ENCODE measurements around the gene COMMD4.
"Not testable (repeated sequence)": the region's sequence is repeated elsewhere in the genome, so short reads cannot be mapped to it uniquely, and the experiment has no call there.

The COMMD4 gene

DNA sequence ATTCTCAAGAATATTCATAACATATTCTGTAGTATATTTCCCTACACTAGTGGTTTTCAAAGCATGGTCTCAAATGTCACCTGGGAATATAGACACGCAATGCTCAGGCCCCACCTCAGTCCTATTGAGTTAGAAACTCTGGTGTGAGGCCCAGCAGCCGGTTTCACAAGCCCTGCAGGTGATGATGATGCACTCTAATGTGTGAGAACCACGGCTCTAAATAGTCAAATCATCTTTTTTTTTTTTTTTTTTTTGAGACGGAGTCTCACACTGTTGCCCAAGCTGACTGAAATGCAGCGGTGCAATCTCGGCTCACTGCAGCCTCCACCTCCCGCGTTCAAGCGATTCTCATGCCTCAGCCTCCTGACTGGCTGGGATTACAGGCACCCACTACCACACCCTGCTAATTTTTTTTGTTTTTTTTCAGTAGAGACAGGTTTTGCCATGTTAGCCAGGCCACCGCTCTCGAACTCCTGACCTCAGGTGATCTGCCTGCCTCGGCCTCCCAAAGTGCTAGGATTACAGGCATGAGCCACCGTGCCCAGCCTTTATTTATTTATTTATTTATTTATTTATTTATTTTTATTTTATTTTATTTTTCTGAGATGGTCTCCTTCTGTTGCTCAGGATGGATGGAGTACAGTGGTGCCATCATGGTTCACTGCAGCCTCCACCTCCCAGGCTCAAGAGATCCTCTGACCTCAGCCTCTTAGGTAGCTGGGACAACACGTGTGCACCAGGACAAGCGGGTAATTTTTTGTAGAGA is 2.0 kb upstream of the COMMD4 start:
- not testable (repeated sequence) for DNase-seq

GRCh38 chr15:75335313-75335704 is 554 bp upstream of the COMMD4 start:
- DNase-seq, result no peak

DNA sequence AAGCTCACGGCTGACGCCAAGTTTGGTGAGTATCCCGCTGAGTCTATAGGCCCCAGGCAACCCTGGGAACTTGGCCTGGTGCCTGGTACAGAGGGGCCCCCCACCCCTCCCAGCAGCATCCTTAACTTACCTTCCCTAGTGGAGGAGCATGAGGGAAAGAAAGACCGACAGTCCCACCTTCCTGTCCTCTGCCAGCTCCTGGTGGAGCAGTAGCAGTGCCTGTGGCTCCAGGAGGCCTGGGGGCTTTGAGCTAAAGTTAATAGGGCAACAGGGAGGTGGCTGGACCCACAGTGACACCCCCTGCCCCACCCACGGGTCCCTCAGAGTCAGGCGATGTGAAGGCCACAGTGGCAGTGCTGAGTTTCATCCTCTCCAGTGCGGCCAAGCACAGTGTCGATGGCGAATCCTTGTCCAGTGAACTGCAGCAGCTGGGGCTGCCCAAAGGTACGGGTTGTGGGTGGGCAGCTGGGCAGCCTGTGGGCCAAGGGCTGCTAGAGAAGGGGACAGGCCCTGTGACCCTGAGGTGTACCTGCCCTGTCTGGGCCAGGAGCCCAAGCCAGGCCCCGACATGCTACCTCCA is 2.9 kb downstream of the COMMD4 start:
- no peak for DNase-seq

GRCh38 chr15:75339531-75340240 is 3.8 kb downstream of the COMMD4 start:
- DNase-seq, result no peak

- DNase-seq, result no peak
Observed at GRCh38 chr15:75342221-75342620, 6.4 kb downstream of the COMMD4 start.

- not testable (repeated sequence) for DNase-seq
Observed at GRCh38 chr15:75343953-75344352, 8.1 kb downstream of the COMMD4 start.

- no peak for DNase-seq
Observed at GRCh38 chr15:75346796-75347221, 10.9 kb downstream of the COMMD4 start, which contains the start of gene NEIL1. Gene NEIL1, plus strand, starts transcription at chr15:75347039. Its CDS starts 1,867 bp downstream, at chr15:75348906.

- no peak for DNase-seq
Observed at GRCh38 chr15:75347222-75348033, 11.6 kb downstream of the COMMD4 start.

DNA sequence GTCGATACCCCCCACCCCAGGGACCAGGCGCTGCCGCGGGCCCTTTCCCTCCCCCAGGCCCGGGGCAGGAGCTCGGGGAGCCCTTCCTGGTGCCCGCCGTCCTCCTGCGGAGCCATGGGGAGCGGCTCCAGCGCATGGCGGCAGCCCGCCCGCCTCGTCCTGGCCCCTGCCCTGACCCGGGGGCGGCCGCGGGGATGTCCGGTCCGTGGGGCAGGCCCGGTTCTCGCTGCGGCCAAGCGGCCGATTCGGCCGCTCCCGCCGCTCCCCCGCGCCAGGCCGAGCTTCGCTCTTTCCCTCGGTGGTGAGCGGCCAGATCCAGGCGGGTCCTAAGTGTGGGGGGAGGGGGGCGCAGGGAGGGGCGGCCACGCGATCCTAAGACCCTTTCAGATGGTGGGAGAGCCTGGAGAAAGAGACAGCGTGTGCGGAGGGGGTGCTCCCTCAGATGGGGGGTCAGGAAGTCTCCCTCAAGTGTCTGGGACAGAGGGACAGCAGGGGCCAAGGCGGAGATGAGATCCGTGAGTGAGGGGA is 12.2 kb downstream of the COMMD4 start:
- DNase-seq, result no peak

GRCh38 chr15:75348562-75349350 is 12.9 kb downstream of the COMMD4 start:
- DNase-seq, result no peak

- DNase-seq, result not testable (repeated sequence)
Observed at GRCh38 chr15:75349351-75349669, 13.4 kb downstream of the COMMD4 start.

- DNase-seq, result no peak
Observed at GRCh38 chr15:75349851-75350588, 14.2 kb downstream of the COMMD4 start.

- no peak for DNase-seq
Observed at GRCh38 chr15:75350601-75351361, 14.9 kb downstream of the COMMD4 start.

- no peak for DNase-seq
Observed at GRCh38 chr15:75352186-75353080, 16.6 kb downstream of the COMMD4 start.

- DNase-seq, result no peak
Observed at GRCh38 chr15:75353604-75354003, 17.7 kb downstream of the COMMD4 start.

- DNase-seq, result no peak
Observed at GRCh38 chr15:75354454-75354853, 18.6 kb downstream of the COMMD4 start.

DNA sequence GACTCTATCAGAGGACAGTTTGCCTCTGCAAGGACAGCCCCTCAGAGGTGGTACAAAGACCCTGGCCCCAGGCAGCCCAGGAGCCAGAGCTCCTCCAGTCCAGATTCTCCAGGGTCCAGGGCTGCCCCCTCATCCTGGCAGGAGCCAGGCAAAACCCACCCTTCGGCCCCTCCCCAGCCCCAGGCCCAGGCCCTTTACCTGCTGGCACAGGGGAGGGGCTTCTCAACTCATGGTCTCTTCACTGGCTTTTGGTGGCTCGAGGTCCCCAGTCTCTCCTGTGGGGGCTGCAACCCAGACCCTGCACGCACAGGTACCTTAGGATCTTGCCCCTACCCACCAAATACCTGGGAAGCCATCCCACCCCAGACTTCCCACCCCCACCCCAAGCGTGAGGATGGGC is 19.5 kb downstream of the COMMD4 start:
- no peak for DNase-seq

DNA sequence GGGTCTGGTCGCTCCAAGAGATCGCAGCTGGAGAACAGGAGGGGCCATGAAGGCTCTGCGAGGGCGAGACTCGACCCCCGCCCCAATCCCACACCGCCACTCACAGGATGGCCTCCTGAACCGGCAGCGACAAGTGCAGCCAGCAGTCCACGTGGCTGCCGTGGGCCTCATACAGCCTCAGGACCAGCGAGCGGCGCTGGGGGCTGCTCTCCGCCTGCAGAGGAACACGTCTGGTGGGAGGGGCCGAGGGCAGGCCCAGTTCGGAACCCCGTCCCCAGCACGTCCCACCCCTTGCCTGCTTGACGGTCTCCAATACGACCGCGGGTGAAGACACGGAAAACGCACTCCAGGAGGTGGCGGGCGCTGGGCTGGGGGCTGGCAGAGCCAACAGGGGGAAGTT is 20.1 kb downstream of the COMMD4 start:
- DNase-seq, result no peak

- DNase-seq, result no peak
Observed at GRCh38 chr15:75356517-75356916, 20.7 kb downstream of the COMMD4 start.

Measured in T1000 (cell line).